Raji (cell line): ENCODE measurements around the gene CACNA2D2.

ENCODE experiments used
- POLR2A ChIP-seq: IDR thresholded peaks from 2 replicates; pipeline ENCODE4 v1.6.1; 2011; ENCODE audit warnings: low read depth, low read length, control low read depth; ENCODE audit not compliant: insufficient read depth

Gene CACNA2D2

DNA sequence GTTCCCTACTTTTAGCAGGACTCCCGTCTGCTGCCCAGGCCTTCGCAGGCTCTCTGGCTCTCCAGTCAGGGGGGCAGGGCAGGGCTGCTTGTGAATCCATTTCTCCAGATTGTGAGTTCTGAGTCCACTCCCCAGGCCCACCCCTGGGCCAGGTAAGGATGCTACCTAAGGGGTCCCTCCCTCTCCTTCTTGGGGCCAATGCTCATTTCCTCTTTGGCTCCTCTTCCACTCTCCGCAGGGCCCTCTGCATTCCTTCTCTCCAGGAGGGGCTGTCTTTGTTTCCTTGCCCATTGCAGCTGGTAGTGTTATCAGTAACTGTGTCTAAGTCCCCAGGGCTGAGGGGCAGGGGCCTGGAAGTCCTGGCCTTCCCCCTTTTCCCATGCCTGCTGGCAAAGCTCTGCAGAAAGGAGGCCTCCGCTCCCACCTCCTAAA is 13.0 kb upstream of the CACNA2D2 start:
- TF ChIP-seq POLR2A: no peak

DNA sequence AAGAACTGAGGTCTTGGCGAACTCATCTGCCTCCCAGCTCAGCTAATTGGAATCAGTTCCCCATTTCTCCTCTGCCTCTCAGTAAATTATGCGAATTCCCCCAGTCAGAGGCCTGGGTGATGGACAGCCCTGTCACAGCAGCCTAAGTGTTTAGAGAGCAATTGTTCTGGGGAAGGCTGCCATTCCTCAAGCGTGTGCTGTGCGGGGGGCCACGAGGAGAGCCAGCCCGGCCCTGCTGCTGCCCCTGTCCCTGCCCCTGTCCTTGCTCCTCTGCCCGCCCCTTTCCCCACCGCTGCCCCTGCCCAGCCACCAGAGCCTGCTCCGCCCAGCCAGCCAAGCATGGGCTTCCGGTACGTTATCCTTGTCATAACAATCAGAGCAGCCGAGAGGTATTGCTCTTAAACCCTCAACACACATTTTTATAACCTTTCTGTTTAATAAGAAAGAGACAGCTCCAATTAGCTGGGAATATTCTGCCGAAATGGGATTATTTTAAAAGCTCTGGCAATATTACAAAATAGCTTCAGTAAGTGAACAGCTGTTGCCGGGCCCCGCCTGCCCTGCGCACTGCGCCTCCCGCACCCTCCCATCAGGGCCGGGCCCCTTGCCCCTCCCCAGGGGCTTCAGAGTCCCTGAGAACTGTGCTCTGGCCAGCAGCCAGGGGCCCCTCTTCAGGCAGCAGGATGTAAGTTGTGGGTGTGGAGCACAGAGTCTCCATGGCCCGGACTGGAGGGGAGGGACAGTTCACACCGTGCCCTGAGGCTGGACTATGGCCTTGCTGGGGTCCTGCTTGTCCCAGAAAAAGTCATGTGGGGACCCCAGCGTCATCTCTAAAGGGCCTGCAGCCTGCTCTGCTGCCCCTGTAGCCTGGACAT is 12.4 kb upstream of the CACNA2D2 start:
- no peak for TF ChIP-seq POLR2A

DNA sequence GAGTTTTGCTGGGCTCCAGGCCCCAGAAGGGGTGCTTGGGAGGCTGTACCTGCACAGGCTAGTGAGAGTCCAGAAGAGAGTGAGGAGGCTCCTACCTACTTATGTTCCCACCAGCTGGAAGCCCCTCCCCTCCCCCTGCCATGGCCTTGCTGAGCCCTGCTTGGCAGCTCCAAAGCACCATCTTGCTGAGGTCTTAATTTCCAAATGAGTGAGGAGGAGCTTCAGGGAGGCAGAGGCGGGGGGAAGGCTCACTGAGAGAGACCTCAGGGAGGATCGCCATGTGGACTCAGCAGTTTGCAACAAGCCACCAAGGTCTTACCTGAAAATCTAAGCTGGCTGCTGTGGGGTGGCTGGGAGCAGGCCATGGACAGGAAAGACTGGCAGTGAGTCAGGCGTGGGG is 8.7 kb upstream of the CACNA2D2 start:
- TF ChIP-seq POLR2A: no peak

DNA sequence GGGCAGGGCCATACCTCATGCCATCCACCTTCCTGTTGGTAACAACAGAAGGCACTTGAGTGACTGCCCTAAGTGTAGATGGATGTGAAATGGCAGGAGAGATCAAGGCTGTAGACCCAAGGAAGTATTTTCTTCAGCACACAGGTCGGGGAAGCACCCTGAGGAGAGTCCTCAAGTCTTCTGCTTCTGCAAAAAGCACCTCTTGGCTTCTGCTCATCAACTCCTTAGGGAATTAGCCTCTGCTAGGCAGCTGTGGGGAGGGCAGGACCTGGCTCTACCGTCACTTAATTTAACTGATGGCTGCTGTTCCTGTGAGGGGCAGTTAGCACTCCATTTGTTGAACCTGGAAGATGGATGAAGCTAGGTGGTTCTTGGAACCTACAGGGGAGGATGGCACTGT is 6.9 kb upstream of the CACNA2D2 start:
- no peak for TF ChIP-seq POLR2A

DNA sequence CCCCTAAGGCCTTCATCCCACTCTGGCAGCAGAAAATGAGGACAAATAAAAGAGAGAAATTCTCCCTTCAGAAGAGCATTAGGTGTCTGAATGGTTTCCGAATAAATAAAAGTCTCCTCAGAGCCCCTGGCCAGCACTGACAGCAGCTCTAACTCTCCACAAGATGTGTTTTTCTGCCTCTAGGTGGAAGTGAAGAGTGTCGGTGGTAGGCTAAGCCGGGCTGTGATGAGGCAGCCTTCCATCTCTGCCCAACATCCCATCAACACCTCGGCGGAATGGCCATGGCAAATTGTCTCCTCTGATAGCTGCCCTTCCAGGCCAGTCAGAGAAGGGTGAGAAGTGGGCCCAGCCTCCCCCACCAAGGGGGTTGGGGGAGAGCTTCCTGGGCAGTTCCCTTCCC is 6.3 kb upstream of the CACNA2D2 start:
- no peak for TF ChIP-seq POLR2A

DNA sequence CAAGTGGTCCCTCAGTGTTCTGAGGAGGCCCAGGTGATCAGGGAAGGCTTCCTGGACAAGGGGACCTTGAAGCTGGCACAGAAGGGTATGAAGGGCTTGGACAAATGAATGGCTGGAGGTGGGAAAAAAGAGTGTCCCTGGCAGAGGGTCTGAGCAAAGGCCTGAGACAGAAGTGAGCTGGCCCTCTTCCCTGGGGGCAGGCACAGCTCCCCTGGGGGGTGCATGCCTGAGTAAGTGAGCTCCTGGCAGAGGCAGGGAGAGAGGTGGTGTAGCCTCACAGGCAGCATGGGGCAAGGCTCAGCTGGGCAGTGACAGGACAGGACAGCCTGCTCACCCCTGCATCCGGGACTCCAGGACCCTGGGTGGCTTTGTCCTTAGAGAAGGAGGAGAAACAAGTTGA is 5.4 kb upstream of the CACNA2D2 start:
- no peak for TF ChIP-seq POLR2A

DNA sequence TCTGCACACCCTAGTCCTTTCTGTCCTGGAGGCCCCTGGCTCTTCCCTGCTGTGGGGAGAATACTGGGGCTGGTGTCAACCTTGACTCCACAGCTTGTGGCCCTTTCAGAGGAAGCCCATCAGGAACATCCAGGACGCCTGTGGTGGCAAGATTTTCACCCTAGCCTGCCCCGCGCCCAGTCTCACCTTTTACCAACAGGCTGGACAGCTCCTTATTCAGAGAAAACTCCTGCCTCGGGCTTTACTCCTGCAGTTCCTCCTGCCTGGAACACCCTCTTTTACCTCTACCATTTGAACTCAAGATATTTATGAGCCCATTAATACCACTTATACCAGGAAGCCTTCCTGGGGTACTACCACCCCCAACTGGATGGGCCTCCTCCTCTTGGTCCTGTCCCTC is 2.7 kb upstream of the CACNA2D2 start:
- TF ChIP-seq POLR2A: no peak

DNA sequence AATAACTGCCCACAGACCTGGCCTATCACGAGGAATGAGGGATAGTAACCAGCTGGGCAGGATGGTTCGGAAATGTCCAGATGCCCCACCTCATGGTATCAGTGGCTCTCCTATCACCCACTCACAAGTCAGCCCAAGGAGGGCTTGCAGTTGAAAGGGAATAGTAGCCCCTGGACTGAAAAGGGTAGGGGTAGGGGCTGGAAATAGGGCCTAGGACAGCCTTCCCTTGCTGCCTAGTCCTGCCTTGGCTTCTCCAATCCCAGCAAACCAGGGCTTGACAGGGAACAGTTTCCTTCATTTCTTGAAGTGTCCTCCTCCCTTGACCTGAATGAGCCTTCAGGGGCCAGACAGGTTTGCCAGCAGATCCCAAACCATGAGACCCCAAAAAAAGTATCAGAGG is 1.2 kb upstream of the CACNA2D2 start:
- TF ChIP-seq POLR2A: no peak

DNA sequence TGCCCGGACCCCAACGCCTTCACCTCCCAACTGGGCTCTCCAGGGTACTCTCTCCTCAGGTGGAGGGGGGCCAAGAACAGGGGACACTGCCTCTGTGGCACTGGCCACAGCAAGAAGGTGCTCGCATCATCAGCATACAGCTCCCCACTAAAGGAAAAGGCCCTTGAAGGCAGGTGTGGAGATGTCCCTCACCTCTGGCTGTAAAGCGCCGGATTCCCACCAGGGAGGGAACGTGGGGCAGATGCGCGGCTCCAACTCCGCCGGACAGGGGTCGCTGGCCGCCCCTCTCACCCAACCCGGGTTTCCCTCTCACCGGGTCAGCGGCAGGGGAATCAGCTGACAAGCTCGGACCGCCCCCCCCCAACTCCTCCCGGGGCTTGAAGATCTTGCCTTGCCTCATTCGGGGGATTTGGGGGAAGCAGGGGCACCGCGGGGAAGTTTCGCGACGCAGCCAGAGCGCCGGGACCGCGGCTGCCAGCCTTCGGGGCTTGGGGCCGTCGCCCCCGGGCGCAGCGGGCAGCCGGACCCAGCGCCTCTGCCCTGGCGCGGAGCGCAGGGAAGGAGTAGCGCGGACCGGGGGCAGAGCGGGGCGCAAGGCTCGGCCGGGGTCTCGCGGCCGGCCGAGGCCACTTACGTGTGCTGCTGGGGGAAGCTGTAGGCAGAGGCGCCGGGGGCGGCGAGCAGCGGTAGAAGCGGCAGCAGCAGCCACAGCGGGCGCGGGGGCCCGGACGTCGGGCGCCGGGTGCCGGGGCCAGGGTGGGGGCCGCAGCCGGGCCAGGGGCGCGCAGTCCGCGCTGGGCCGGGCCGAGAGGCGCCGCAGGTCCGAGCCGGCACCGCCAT is 630 bp downstream of the CACNA2D2 start:
- no peak for TF ChIP-seq POLR2A

DNA sequence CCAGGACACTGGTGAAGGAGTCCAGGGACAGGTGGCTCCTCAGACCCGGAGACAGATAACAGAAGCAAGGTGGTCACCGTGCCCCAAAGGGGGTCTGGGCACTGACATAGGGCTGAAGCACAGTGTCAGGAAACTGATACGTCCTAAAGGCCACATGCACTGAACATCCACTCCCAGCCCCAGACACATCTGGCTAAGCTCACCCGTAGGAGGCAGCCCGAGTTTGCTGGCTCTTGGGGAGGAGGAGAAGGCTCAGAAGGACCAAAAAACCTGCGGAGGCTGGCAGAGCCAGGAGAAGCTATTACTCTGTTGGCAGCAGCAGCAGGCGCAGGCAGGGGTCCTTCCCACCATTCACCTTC is 1.2 kb downstream of the CACNA2D2 start:
- TF ChIP-seq POLR2A: no peak

DNA sequence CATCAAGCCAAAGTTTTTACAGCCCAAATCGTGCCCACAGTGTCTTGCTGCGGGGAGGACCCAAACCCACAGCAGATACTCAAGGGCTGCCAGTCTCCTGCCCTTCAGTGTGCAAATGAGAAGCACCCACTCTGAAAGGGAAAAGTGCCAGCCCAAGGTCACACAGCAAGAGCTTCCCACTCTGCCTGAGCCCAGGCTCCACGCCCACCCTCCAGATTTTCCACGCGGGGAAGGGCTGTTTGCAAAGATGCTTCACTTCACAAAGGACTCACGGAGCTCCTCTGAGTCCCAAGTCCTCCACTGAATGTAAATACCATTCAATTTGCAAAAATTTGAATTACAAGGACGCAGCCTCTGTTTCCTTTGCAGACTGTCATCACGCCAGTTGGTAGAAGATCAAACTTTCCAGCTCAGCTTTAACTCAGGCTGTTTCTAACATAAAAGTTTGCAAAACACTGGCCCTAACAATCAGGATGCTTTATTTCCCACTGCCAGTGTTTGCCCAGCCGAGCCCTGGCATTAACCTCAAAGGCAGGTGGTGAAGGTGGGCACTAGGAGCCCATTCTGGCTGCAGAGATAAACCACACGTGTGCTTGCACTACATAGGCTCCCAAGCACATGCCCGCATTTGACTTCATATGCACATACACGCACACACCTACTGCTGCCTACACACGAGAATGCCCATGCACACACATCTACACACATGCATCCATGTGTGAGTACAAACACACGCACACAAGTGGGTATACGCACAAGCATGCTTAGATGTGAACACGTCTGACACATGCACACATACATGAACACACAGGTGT is 7.6 kb downstream of the CACNA2D2 start:
- no peak for TF ChIP-seq POLR2A

DNA sequence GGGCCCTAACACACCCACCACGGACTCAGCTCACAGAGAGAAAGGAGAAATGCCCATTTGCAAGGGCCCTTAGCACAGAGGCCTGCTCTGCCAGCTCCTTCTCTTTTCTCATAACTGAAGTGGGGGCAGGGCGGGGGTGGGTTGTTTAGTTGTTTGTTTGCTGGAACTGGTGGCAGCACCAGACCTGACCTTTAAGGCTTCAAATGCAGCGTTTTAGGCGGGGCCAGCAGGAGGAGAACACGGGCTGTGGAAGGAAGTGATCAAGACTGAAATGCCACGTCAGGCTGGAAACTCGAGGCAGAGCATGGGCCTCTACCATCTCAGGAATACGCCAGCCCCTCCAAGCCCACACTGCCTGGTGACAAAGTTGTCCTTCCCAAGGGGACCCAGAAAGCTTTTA is 9.3 kb downstream of the CACNA2D2 start:
- no peak for TF ChIP-seq POLR2A

DNA sequence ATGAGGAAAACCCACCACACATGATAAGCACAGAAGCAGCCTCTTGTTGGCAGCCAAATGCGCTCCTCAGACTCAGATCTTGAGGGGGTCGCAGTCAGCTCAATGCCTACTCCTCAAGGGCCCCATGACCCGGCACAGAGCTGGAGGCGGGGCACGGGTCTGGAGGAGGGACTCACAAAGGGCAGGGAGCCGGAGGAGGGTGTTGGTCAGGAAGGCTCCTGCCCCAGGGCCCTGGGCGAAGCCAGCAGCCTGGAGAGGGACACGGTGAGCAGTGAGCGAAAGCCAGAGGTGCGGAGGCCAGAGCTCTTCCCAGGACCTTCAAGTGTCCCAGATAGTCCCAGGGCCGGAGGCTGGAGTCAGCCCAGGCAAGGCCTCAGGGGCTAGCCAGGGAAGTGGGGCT is 9.8 kb downstream of the CACNA2D2 start:
- TF ChIP-seq POLR2A: no peak

DNA sequence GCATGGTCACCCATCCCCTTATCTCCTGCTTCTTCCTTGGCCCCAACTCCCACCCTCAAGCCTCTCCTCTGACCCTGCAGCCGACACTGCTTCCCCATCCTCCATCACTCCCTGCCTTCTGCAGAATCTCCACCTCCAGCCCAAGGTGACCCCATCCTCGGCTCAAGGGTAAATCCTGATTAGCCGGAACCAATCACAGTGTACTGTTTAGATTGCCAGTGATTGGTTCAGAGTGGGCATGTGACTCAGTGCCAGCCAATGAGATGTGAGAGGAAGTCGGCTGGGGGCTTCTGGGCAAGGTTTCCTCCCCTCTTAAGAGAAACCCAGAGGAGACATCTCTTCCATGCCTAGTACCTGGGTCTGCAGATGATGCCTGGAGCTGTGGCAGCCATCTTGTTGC is 10.3 kb downstream of the CACNA2D2 start:
- TF ChIP-seq POLR2A: no peak

DNA sequence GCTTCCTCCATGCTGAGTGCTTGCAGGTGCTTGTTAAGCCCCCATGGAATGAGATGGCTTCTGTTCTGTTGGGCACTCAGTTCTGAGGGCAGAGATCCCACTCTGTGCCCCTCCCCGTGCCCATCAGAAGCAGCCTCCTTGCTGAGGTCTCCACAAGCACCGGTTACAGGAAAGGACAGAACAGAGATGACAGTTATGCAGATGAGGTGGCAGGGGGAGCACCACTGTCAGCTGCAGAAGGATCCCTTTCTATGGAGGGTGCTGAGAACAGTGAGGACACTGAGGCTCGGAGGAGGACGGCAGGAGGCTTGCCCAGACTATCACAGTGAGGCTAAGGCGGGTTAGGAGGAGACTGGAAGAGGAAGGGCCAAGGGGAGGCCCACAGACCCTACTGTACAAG is 12.4 kb downstream of the CACNA2D2 start:
- no peak for TF ChIP-seq POLR2A
